H54 (cell line): Measurements from ENCODE around the gene PPP4R3A.
"Not testable (repeated sequence)": the region's sequence is repeated elsewhere in the genome, so short reads cannot be mapped to it uniquely, and the experiment has no call there.

Experiments used
- DNase-seq: peaks from one replicate; pipeline ENCODE4 v3.0.0; 2011; ENCODE audit warnings: low spot score, mixed read lengths; ENCODE audit not compliant: insufficient read length
- FAIRE-seq: peaks from 3 replicates; lab custom pipeline; 2011; peaks lifted over from hg19 to GRCh38; lab: Jason Lieb, UNC
- POLR2A ChIP-seq: IDR thresholded peaks from 2 replicates; pipeline ENCODE4 v1.6.1; 2011; ENCODE audit warnings: low read depth, mild to moderate bottlenecking, low read length

Gene PPP4R3A

GRCh38 chr14:91510171-91511042 is at the start of gene PPP4R3A:
Gene PPP4R3A (minus strand): TSS chr14:91510310. CDS start chr14:91509647, 663 bp downstream.
- DNase-seq: peak; percentile 90
- TF ChIP-seq POLR2A: peak; percentile 56; the same call in 1 of the 2 replicates
- peak; percentile 95 for FAIRE-seq

DNA sequence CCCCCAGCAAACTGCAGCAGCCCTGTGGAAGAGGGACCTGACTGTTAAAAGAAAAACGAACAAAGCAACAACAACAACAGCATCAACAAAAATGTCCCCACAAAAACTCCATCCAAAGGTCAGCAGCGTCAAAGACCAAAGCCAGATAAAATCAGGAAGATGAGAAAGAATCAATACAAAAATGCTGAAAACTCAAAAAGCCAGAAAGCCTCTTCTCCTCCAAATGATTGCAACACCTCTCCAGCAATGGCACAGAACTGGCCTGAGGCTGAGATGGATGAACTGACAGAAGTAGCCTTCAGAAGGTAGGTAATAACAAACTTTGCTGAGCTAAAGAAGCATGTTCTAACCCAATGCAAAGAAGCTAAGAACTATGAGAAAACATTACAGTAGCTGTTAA is 45.4 kb upstream of the PPP4R3A start:
- DNase-seq (no peak), FAIRE-seq (no peak)
- TF ChIP-seq POLR2A: no peak

DNA sequence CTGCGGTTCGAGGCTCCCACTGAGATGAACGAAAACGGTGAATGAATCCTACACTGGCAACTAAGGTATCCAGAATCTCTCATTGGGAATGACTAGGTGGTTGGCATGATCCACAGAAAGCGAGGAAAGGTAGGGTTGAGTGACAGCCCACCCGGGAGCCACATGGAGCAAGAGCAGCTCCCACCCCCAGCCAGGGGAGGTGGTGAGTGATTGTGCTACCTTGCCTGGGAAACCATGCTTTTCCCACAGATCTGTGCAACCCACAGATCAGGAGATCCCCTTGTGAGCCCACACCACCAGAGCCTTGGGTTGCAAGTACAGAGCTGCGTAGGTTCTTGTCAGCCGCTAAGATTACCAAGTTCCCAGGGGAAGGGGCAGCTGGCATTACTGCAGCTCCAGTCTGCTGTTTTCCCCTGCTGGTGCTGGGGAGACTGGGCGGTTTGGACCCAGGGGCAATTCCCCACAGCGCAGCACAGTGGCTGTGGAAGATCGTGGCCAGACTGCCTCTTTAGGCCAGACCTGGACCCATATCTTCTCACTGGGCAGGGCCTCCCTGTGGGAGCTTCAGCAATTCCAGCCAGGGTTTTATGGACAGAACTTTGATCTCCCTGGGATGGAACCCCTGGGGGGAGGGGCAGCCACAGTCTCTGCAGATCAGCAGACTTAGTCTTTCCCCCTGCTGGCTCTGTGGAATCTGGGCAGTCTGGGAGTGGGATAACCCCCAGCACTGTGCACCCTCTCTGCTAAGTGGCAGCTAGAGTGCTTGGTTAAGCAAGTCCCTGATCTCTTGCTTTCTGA is 44.6 kb upstream of the PPP4R3A start:
- no peak for TF ChIP-seq POLR2A
- FAIRE-seq (no peak), DNase-seq (no peak)

DNA sequence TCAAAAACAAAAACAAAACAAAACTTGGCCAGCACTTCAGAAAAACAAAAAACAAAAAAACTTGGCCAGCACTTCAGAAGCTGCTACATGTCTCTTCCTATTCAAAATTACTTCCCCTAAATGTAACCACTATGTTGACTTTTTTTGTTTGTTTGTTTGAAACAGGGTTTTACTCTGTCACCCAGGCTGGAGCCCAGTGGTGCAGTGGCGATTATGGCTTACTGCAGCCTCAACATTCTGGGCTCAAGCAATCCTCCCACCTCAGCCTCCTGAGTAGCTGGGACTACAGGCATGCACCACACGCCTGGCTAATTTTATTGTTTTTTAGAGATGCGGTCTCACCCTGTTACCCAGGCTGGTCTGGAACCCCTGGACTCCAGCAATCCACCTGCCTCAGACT is 38.0 kb upstream of the PPP4R3A start:
- no peak for FAIRE-seq
- no peak for DNase-seq
- no peak for TF ChIP-seq POLR2A

GRCh38 chr14:91545946-91546716 is 36.0 kb upstream of the PPP4R3A start:
- FAIRE-seq (no peak), DNase-seq (no peak)
- no peak for TF ChIP-seq POLR2A

GRCh38 chr14:91545204-91545603 is 35.1 kb upstream of the PPP4R3A start:
- no peak for DNase-seq
- no peak for FAIRE-seq
- no peak for TF ChIP-seq POLR2A

DNA sequence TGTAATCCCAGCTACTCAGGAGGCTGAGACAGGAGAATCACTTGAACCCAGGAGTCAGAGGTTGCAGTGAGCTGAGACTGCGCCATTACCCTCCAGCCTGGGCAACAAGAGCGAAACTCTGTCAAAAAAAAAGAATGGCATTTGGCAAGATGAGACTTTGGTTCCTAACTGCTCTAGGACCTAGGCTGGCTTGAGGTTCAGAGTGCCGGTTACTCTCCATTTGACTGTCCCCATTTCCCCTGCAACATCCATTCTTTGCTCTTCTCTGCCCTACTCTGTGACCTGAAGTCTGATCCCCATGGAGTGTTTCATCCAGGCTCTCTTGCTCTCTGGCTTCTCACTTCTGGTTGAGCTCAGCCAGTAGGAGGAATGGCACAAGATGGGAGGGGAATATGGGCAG is 26.2 kb upstream of the PPP4R3A start:
- DNase-seq (no peak), FAIRE-seq (no peak)
- TF ChIP-seq POLR2A: no peak

DNA sequence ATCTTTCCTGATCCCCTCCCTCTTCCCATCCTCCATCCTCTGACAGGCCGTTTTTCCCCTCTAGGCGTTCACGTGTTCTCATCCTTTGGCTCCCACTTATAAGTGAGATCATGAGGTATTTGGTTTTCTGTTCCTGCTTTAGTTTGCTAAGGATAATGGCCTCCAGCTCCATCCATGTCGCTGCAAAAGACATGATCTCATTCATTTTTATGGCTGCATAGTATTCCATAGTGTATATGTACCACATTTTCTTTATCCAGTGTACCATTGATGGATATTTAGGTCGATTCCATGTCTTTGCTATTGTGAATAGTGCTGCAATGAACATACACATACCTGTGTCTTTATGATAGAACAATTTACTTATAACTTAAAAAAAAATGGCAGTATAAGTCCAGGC is 23.9 kb upstream of the PPP4R3A start:
- FAIRE-seq, DNase-seq: not testable (repeated sequence)

- TF ChIP-seq POLR2A: no peak
- no peak for FAIRE-seq
- DNase-seq: no peak
These were observed 23.5 kb upstream of the PPP4R3A start for GRCh38 chr14:91533623-91534022.

DNA sequence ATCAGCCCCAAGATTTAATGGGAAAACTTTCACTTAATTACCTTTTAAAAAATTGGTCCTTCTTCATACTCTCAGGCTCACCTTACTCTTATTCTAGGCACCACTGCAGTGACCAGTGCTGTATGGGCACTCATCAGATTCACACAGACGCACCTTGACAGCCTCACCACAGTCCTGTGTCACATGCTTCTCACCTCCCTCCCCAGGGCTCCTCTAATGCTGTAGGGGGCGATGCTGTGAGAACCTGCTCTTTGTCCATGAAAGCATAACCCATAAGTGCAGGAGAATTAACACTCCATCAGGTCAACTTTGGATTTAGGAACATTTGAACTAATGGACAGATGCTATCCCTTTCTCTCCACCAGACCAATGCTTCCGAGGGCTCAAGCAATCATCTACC is 13.9 kb upstream of the PPP4R3A start:
- no peak for DNase-seq
- TF ChIP-seq POLR2A: no peak
- no peak for FAIRE-seq

GRCh38 chr14:91521061-91521640 is 11.0 kb upstream of the PPP4R3A start:
- FAIRE-seq (no peak), DNase-seq (no peak)
- TF ChIP-seq POLR2A: no peak

GRCh38 chr14:91520138-91520537 is 10.0 kb upstream of the PPP4R3A start:
- no peak for TF ChIP-seq POLR2A
- DNase-seq (no peak), FAIRE-seq (no peak)
